HepG2 (cell line): Measurements from ENCODE around the gene JMJD1C.

ENCODE experiments used
- ZNF274 ChIP-seq: sonication (generic); formaldehyde crosslinking; IDR thresholded peaks from 2 replicates; pipeline ENCODE4 v1.5.1; 2020; ENCODE audit warnings: mild to moderate bottlenecking, missing genetic modification reagents
- TF ChIP-seq, protein P1 (sequence below): sonication (generic); formaldehyde crosslinking; IDR thresholded peaks from 2 replicates; pipeline ENCODE4 v1.5.0; 2020; ENCODE audit warnings: mild to moderate bottlenecking, missing genetic modification reagents, moderate library complexity

DNA sequence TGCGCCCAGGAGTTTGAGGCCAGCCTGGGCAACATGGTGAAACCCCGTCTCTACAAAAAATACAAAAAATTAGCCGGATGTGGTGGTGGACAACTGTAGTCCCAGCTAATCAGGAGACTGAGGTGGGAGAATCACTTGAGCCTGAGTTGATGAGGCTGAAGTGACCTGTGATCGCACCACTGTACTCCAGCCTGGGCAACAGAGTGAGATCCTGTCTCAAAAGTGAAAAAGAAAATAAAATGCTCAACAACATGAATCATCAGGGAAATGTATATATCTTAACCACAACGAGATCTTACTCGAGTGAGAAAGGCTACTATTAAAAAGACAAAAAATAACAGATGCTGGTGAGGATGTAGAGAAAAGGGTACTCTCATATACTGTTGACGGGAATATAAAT is 72.7 kb downstream of the JMJD1C start:
- TF ChIP-seq, protein P1, sequence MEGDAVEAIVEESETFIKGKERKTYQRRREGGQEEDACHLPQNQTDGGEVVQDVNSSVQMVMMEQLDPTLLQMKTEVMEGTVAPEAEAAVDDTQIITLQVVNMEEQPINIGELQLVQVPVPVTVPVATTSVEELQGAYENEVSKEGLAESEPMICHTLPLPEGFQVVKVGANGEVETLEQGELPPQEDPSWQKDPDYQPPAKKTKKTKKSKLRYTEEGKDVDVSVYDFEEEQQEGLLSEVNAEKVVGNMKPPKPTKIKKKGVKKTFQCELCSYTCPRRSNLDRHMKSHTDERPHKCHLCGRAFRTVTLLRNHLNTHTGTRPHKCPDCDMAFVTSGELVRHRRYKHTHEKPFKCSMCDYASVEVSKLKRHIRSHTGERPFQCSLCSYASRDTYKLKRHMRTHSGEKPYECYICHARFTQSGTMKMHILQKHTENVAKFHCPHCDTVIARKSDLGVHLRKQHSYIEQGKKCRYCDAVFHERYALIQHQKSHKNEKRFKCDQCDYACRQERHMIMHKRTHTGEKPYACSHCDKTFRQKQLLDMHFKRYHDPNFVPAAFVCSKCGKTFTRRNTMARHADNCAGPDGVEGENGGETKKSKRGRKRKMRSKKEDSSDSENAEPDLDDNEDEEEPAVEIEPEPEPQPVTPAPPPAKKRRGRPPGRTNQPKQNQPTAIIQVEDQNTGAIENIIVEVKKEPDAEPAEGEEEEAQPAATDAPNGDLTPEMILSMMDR (CRISPR knock-in tag), result no peak
- no peak for TF ChIP-seq ZNF274 (CRISPR knock-in tag)
